Stomach (tissue), 4 donors: ENCODE data around the gene A4GALT.

Experiments
- EP300 ChIP-seq: sonication (generic); formaldehyde crosslinking; IDR thresholded peaks from one replicate; pipeline ENCODE4 v1.6.1; 2017; ENCODE audit warnings: antibody characterized with exemption
- POLR2A ChIP-seq, 4 donors: fragments of 450-650 bp; IDR thresholded peaks; one replicate each; pipeline ENCODE4 v1.6.1; 2016; ENCODE audit warnings: antibody characterized with exemption in 4 of 4, control low read depth in 2 of 4, mild to moderate bottlenecking in 1 of 4, moderate library complexity in 1 of 4
- POLR2AphosphoS5 ChIP-seq, 3 donors: sonication (generic); formaldehyde crosslinking; IDR thresholded peaks; one replicate each; pipeline ENCODE4 v1.6.1; 2016; ENCODE audit warnings: antibody characterized with exemption in 3 of 3
- TF ChIP-seq, protein P1 (sequence below), 7 experiments: fragments of 450-650 bp in 4 of 7; fragments of 200-600 bp in 3 of 7; sonication (generic) in 3 of 7; IDR thresholded peaks; one replicate each; pipeline ENCODE4 v1.5.1; 2016 to 2019; ENCODE audit warnings: antibody characterized with exemption in 7 of 7, control low read depth in 2 of 7, mild to moderate bottlenecking in 1 of 7

DNA sequence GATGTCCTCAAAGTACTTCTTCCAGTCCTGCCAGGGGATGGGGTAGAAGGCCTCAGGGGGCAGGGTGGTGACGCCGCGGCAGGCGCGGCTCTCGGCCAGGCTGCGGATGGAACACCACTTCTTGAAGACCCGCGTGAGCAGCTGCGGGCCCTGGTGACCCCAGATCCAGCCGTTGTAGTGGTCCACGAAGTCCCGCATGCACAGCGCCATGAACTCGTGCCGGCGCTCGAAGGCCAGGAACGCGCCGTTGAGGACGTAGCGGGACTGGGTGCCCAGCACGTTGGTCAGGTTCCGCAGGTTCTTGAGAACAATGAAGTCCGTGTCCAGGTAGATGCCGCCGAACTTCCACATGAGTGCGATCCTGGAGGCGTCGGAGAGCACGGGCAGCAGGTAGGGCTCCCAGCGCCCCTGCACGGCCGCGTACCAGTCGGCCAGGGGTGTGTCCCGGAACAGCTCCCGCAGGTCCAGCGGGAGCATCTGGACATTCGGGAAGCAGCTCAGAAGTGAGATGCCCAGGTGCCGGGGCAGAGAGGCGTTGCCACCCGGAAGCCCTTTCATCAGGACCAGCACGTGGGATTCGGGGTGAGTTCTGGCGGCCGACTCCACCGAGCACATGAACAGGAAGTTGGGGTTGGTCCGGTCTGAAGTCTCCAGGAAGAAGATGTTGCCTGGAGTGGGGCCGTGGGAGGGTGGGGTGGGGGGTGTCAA is 27.5 kb downstream of the A4GALT start:
- TF ChIP-seq POLR2A (IDR thresholded peaks at IDR 0.05) (no peak), EP300 (no peak), POLR2AphosphoS5 (IDR thresholded peaks at IDR 0.05) (no peak)
- TF ChIP-seq, protein P1, sequence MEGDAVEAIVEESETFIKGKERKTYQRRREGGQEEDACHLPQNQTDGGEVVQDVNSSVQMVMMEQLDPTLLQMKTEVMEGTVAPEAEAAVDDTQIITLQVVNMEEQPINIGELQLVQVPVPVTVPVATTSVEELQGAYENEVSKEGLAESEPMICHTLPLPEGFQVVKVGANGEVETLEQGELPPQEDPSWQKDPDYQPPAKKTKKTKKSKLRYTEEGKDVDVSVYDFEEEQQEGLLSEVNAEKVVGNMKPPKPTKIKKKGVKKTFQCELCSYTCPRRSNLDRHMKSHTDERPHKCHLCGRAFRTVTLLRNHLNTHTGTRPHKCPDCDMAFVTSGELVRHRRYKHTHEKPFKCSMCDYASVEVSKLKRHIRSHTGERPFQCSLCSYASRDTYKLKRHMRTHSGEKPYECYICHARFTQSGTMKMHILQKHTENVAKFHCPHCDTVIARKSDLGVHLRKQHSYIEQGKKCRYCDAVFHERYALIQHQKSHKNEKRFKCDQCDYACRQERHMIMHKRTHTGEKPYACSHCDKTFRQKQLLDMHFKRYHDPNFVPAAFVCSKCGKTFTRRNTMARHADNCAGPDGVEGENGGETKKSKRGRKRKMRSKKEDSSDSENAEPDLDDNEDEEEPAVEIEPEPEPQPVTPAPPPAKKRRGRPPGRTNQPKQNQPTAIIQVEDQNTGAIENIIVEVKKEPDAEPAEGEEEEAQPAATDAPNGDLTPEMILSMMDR (IDR thresholded peaks at IDR 0.05): no peak
